ENCODE results near the gene CSMD2.

GRCh38 chr1:33563699-33564098 lies 601.3 kb downstream of the CSMD2 start:
- TF ChIP-seq POLR2A (IDR thresholded peaks at IDR 0.05) (no peak), CTCF (IDR thresholded peaks at IDR 0.05) (no peak)
